ENCODE measurements around the gene SHISA4. TPM values are rescaled to one million over a fixed set of nuclear protein-coding genes. Genes with fewer than 3 reads are reported as not detected.
"Not testable (repeated sequence)": the region's sequence is repeated elsewhere in the genome, so short reads cannot be mapped to it uniquely, and the experiment has no call there.

SHISA4 gene
- total RNA-seq, 1 donor from 2014 or later, result 11.6 TPM

DNA sequence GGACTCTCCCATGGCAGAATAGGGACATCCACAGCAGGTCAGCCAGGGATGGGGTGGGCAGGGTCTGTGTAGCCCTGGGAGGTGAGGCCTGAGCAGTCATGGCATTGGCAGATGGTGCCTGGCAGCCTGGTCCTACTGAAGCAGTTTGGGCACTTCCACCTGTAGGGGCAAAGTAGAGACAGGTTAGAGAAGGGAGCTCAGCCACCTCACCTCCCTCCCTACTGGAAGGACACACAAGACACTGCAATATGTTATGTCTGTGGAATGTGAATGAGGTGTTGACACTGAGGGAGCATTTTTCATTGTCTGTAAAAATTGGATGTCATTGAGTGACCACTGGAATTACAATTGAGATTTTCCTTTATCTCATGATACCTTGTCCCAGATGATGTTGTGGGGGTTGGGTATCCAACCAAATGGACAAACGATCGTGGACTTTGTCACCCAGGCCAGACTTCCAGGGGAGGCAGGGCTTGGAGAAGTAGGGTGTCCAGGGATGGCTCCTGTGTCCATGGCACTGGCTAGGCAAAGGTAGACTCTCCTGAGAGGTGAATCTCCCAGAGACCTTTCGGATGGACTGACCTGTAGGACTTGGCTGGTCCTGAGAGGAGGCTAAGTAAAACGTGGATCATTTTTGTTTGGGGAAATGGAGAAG is 9.7 kb downstream of the SHISA4 start:
- no peak for DNase-seq (ENCODE audit: low spot score)

DNA sequence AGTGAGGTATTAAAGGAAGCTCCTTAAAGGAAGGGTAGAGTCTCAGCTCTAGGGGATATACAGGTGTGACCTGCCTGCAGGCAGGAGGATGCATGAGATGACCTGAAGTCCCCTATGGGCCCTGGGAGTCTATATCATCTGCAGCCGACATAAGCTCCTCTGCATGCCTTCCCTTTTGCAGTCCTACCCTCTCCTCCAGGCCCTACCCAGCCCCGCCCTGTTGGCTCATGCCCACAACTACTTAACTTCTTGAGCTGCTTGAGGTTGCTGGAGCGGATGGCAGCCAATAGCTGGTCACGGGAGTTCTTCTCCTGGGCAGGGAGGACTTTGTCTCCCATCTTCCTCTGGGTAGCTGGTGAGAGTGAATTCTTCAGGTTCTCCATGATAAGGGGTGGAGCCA is 10.3 kb downstream of the SHISA4 start:
- DNase-seq (ENCODE audit: low spot score), result no peak

DNA sequence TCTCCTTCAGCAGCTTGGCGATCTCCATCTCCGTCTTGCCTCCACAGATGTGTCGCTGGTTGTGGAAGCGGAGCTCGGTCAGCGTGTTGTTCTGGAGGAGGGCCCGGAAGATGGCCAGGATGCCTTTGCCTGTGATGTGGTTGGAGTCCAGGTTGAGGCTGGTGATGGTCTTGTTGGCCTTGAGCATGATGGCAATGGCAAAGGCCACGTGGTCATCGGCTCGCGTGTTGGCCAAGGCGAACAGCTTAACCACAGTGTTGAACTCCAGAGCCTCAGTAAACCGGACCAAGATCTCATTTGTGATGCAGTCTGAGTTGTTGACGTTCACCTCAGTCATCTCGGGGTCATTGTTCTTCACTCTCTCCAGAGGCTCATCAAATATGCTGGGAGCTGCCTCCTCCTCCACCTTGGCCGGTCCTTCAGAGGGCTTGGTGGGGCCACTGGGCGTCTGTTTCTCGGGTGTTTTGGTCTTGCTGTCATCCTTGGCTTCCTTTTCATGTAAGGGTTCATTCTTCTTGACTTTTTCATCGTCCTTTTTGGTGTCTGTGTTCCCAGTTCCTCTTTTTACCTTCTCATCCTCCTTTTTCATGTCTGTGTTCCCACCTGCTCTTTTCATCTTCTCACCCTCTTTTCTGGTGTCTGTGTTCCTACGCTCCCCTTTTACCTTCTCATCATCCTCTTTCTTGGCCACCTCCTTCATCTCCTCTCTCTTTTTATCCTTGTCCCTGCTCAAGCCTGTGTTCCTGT is 11.2 kb downstream of the SHISA4 start:
- no peak for DNase-seq (ENCODE audit: low spot score)

DNA sequence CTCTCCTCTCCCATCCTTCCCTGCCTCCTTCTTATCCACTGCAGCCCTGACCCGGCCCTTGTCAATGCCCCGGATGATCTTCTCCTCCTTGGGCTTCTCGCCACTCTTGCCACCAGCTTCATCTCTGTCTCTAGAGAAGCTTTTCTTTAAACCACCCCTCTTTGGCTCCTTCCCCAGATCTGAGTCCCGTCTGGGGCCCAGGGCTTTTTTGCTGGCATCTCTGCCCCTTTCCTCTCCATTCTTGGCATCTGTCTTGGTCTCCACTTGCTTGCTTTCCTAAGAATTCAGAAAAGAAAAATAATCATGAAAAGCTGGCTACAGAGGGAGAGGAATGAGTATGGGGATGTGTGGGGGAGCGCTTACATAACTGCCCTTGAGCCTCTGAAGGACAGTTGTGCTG is 11.8 kb downstream of the SHISA4 start:
- DNase-seq (ENCODE audit: low spot score), result no peak

DNA sequence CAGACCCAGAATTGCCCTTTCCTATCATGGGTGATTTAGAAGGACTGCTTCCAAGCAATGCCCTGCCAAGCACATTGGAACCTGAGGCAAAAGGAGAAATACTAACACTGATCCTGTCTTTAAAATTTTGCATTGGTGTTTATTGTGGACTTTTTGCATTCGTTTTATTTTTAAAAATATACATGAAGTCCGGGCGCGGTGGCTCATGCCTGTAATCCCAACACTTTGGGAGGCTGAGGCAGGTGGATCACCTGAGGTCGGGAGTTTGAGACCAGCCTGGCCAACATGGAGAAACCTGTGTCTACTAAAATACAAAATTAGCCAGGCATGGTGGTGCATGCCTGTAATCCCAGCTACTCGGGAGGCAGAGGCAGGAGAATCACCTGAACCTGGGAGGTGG is 12.3 kb downstream of the SHISA4 start:
- not testable (repeated sequence) for DNase-seq (ENCODE audit: low spot score)

DNA sequence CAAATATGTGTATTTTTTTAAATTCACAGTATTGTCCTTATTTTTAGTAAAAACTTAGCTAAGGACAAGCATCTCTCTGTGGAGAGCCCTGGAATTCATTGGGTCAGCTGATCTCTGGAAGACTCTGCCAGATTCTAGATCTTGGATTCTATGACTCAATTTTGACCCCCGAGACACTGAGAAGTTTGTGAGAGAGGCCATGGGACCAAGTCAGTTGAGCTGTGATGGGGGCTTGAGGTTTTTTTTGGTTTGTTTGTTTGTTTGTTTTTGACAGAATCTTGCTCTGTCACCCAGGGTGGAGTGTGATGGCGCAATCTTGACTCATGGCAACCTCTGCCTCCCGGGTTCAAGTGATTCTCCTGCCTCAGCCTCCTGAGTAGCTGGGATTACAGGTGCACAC is 13.5 kb downstream of the SHISA4 start:
- DNase-seq (ENCODE audit: low spot score), result no peak

DNA sequence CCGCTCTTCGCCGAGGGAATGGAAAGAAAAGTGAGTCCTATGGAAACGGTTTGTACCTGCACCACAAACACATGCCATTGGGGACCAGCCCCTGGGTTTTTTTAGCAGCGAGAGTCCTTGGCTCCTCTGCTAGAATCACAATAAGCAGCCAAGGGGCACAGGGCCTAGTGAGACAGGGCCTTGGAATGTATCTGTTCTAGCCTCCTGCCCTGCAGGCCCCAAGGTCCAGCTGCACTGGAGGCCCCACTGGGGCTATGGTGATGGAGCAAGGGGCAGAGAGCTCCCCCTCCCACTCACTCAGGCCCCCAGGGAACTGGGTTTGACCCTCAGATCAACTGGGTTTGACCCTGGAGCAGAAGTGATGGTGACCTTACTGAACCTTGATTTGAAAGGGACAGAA is 14.4 kb downstream of the SHISA4 start:
- no peak for DNase-seq (ENCODE audit: low spot score)

DNA sequence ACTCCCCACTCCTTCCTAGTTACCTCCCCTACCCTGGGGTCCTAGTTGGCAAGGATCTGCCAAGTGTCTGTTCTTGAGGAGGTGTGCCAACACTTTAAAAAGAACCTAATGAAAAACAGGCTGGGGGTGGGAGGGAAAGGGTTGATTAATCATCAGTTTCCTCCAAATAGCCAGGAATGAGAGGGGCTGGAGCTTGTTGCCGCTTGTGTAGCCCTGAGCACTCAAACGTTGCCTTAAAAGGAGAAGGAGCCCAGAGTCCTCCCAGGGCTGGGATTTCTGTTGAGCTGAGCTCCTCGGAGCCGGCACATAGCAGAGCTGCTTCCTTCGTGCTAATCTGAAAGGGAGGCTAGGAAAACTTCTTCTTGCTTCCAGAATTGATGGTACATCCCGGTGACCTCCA is 15.9 kb downstream of the SHISA4 start:
- DNase-seq (ENCODE audit: low spot score), result peak; percentile 76

DNA sequence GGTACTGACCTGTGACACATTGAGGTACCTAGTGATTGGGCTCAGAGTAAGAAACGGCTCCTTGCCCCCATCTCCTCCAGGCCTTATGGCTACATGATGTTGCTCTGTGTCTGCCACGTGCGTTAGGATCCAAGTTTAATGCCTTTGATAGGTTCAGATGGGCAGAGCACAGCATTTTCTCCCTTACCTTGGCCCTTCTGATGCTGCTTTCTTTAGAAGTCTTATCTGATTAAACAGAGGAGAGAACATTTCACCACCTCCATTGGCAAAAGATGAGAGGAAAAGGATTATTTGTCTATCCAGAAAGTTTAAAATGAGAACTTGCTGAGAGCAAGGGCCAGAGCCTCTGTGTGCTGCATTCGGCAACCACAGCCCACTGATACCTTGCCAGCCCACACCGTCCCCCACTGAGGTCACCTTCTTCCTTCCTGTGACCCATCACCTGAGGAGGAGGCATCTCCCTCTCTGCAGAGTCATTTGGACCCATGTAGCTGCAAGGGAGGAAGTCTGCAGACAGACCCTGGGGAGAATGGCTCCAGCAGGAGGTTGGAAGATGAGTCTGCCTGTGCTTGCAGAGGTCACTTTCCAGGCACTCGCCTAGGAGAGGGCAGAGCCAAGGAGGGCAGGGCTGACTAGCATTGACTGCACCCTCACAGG is 16.7 kb downstream of the SHISA4 start:
- DNase-seq (ENCODE audit: low spot score), result no peak

DNA sequence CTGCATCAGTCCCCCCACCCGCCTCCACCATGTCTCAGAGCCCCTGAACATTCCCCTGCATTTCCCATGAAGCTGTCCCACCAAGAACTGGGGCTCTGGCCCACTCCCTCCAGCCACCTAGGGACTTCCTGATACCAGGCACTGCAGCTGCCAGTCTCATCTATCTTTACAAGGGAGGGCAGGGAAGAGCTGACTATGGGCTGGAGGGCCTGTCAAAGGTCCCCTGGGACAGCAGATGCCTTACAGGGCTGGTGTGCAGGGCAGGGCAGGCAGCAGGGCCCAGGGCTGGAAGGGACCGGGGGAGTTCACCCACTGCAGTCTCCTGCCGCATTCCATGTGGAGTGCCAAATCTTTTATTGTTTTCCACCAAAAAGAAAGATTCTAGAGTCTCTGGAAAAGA is 17.6 kb downstream of the SHISA4 start:
- no peak for DNase-seq (ENCODE audit: low spot score)

DNA sequence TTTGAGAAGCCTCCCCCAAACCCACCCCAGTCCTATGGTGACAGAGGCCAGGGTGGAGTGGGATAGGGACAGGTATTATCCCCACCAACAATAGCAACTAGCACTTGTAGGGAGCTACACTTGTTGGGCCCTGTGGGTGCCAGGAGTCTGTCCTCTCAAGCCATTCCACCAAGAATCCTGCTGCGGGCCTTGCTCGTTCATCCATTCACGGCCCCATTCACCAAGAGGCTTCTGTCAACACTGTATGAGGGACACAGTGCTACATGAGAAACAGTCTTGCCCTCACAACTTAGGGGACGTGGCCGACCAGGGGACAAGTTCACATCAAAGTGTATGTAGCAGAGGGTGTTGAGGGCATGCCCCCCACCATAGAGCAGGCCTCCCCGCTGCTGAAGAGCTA is 18.9 kb downstream of the SHISA4 start:
- DNase-seq (ENCODE audit: low spot score), result no peak

DNA sequence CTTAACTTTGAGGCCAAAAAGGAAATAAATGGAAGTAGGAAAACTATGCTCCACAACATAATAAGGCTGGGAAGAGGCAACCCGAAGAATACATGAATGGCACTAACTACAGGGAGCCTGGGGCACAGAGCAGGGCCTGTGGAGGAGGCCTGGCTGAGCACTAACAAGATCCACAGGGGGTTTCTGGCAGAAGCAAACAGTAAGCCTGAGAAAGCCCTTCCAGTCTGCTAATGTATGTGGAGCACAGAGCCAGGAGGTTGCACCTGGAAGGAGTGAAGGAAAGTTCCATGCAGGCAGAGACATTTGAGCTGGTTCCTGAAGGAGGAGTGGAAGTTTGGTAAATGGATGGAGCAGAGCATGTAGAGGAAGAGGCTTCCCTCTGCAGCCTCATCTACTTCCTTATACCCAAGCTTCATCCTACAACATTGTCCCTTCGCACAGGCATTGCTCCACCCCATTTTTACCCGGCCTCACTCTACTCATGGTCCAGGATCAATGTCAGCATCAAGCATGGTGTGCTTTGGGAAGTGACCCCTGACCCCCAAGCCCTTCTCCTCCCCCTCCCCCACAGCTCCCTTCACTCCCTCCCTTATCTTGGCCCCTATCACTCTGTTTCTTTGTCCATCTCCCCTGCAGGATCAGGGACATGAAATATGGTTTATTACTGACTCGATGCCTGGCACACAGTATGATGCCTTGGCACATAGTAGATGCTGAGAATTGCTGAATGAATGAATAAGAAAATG is 23.3 kb downstream of the SHISA4 start:
- no peak for DNase-seq (ENCODE audit: low spot score)

DNA sequence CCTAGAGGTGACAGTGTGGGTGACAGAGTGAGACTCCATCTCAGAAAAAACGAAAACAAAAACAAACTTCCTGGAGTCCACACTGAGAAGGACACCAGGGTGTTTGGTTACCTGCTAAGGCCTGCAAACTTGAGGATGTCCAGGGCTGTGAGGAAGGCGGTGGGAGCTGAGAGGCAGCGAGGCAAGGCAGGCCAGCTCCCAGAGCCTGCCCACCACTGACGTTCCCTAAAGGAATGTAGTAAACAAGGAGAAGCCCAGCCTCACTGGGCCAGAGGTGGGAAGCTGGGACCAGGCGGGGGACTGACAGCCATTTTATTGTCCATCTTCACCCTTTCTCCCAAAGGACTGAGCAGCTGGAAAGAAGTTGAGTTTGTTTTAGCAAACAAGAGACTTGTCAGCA is 24.1 kb downstream of the SHISA4 start:
- no peak for DNase-seq (ENCODE audit: low spot score)

DNA sequence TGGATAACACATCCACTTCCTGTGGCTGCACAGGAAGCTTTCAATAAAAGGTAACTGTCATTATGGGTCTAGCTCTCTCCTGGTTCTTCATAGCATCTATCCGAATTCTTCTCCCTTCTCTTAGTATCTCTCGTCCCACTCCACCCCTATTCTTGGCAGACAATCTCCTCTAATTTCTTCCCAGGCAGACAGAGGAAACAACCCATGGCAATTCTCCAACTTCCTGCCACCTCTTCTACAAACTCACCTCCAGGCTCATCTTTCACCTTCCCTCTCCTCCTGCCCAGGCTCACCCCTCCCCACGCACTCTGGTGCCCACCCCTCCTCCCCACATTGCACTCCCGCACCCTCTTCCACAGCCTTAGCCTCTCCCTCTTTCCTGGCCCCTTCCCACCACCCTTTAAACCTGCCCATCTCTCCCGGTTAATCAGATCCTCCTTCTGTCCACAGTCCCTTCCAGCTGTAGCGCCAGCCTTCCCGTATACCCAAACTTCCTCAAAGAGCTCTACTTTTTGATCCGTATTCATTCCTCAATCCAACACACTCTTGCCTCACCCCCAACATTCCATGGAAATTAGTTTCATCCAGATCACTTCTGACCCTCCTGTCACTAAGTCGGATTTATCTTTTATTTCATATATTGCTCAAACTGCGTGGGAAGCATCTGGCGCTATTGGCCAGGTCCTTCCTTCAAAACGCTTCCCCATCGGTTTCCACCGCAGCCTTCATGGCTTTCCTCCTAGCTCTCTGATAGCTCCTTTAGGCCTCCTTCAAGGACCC is 25.9 kb downstream of the SHISA4 start:
- no peak for DNase-seq (ENCODE audit: low spot score)

DNA sequence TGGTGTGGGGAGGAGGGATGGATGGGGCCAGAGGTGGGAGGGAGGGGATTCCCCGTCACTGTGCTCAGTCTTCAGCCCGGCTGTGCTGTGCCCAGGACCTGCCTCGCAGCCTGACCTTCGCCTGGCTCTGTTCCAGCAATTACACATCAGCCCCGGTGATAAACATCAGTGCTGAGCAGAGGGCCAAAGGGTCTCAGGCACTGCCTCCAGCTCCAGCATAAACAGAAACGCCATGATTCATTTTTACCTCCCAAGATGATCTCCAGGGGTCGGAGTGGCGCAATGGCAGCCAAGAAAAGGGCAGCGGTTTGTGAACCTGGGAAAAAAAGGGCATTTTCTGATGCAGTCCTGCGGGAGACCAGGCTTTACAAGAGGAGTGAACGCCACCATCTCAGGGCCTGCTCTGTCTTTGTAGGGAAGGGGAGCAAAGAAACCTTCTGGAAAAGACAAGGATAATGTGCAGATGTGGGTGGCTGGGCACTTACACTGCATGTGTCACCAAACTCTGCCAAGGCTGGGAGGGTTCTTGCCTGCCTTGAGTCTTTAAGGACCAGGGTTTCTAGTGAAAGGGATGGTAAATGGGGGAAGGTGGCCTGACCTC is 28.1 kb downstream of the SHISA4 start:
- DNase-seq (ENCODE audit: low spot score), result peak; percentile 91

DNA sequence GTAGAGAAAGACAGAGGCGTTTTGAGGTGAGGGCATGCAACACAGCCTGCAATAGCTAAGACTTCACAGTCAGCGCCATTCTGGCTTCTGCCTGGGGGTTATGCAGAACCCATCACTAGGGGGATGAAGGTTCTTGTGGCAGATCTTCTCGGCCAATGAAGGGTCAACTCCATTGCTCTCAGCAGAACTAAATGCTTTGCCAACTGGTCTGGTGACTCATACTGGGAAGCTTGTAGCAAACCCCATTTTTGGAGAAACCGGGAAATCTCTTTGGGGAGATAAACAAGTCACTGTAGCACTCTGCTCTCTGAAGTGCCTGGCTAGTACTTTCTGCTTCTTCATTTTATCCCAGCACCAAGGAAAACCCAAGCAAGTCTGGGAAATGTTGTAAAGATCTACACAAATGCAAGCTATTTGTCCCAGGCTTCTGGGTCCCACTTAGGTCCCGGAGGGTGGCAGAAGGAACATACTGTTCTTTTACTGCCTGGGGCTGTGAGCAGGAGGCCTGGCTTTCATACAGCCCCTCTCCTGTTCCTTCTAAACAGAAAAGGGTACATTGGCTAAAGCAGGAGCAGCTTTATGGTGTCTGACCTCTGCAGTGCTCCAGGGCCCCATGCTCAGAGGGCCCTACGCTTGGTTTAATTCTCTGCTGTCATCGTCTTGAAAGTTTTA is 28.8 kb downstream of the SHISA4 start:
- DNase-seq (ENCODE audit: low spot score), result no peak

DNA sequence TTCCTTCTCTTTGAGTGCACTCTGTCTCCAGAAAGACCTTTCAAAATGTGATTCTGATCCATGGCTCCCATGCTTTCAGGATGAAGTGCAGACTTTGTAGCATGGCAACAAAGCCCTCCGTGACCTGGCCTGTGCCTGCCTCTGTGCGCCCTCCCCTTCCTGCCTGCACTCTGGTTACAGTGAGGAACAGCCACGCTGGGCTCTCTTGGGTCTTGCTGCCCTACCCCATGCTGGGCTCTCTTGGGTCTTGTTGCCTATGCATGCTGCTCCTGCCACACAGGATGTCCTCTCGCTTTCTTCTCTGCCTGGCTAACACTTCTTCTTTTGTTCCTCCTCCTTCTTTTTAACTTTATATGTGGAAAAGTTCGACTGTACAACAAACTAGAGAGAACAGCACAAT is 29.6 kb downstream of the SHISA4 start:
- no peak for DNase-seq (ENCODE audit: low spot score)

DNA sequence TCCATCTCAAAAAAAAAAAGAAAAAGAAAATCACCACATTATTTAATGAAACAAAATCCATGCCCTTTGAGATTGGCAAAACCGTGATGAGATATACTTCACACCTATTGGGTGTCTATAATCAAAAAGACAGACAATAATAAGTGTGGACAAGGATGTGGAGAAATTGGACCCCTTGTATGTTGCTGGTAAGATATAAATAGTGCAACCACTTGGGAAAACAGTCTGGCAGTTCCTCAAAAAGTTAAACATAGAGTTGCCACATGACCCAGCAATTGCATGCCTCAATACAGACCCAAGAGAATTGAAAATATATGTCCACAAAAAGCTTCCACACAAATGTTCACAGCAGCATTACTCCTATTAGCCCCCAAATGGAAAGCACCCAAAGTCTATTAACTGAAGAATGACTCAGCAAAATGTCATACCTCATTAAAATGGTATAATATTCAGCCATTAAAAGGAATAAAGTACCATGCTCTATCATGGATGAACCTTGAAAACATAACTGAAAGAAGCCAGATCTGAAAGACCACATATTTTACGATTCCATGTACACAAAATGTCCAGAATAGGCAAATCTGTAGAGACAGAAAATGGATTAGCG is 33.4 kb downstream of the SHISA4 start:
- no peak for DNase-seq (ENCODE audit: low spot score)

DNA sequence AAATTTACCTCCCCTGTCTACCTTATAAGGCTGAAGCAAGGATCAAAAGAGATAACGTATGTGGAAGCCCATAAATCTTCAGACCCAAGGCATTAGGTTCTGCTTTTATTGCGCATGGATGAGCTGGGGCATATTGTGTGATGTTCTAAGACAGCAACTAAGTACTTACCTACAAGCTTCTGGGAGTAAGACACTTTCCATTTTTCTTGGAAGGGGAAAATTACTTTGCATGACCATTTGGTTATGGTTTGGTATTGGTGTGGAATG is 36.5 kb downstream of the SHISA4 start:
- DNase-seq (ENCODE audit: low spot score), result no peak

DNA sequence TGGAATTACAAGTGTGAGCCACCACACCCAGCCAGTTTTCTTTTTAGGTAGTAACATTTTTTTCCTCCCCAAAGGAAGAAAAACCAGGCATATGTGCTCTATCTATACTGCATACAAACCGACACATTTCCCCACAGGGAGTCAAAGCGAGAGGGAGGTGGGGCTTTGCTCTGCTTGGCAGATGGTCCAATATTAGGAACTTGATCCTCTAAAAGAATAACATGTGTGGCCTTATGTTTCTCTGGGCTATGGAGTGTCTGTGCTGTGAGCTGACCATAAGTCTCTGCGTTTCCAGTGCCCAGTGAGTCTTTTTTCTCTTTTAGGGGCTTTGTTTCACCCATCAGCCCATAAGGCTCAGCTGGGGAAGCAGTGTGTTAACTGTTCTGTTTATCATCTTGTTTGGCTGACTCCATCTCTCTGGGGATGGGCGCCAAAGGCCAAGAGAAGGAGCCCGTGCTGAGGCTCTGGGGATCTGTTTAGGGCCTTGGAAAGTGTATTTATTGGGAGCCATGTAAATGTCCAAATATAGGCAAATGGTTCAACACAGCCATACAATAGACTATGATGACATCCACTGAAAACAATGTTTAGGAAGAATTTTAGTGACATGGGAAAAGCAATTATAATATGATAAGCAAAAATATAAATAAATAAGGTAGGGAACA is 37.4 kb downstream of the SHISA4 start:
- DNase-seq (ENCODE audit: low spot score), result no peak
